ENCODE measurements around the gene NUDT9. TPM values are rescaled to one million over a fixed set of nuclear protein-coding genes. Genes with fewer than 3 reads are reported as not detected.
"Not testable (repeated sequence)": the region's sequence is repeated elsewhere in the genome, so short reads cannot be mapped to it uniquely, and the experiment has no call there.

The NUDT9 gene
- total and polyA plus RNA-seq, 2 experiments from 2014 or later = 35.8 to 62.3 TPM

DNA sequence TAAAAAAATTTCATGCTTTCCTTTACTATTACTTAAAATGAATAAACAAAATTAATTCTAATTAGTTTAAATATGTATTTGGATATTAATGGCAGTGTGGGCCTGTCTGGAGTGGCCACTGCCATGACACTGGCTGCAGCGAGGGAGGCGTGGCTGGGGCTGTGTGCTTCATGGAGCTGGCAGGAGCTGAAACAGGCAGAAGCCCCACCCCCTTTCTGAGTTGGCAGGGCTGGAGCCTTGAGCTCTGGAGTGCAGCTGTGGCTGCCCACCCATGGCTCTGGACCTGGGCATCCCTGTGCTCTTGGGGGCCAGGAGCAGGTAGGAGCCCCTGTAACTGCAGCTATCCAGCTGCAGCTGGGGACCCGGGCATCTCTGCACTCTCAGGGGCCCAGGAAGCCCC, 23.2 kb upstream of the NUDT9 start:
- Histone ChIP-seq H3K4me2 (no peak overlapping the region), H3K9me2 (replicated peaks; ENCODE audit: insufficient read depth) (no peaks in the 10 kb centered on the region), H3K4me1 (ENCODE audit: insufficient read depth) (no peaks in the 10 kb centered on the region), H3K27ac (no peak overlapping the region), H2AFZ (no peak overlapping the region), H3K27me3 (no peaks in the 10 kb centered on the region), H4K20me1 (ENCODE audit: insufficient read depth, poor library complexity, severe bottlenecking) (no peaks in the 10 kb centered on the region), H3K79me2 (no peaks in the 10 kb centered on the region), H3K9me3 (ENCODE audit: low read depth) (no peaks in the 10 kb centered on the region), H3K4me3 (no peak overlapping the region), H3K36me3 (replicated peaks; ENCODE audit: insufficient read depth, low read depth) (no peaks in the 10 kb centered on the region)
- TF ChIP-seq, protein P1, sequence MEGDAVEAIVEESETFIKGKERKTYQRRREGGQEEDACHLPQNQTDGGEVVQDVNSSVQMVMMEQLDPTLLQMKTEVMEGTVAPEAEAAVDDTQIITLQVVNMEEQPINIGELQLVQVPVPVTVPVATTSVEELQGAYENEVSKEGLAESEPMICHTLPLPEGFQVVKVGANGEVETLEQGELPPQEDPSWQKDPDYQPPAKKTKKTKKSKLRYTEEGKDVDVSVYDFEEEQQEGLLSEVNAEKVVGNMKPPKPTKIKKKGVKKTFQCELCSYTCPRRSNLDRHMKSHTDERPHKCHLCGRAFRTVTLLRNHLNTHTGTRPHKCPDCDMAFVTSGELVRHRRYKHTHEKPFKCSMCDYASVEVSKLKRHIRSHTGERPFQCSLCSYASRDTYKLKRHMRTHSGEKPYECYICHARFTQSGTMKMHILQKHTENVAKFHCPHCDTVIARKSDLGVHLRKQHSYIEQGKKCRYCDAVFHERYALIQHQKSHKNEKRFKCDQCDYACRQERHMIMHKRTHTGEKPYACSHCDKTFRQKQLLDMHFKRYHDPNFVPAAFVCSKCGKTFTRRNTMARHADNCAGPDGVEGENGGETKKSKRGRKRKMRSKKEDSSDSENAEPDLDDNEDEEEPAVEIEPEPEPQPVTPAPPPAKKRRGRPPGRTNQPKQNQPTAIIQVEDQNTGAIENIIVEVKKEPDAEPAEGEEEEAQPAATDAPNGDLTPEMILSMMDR (IDR thresholded peaks at IDR 0.05; ENCODE audit: poor library complexity) = no peak
- TF ChIP-seq EZH2phosphoT487 (IDR thresholded peaks at IDR 0.05; ENCODE audit: low read depth, severe bottlenecking, unreplicated experiment) (no peak), EZH2 (IDR thresholded peaks at IDR 0.05; ENCODE audit: borderline replicate concordance) (no peak)
- 90% methylated on average over 3 of the region's 3 CpGs for WGBS (ENCODE audit: low lambda C conversion rate, missing lambda C conversion rate)
- no peak for DNase-seq (ENCODE audit: low spot score)

DNA sequence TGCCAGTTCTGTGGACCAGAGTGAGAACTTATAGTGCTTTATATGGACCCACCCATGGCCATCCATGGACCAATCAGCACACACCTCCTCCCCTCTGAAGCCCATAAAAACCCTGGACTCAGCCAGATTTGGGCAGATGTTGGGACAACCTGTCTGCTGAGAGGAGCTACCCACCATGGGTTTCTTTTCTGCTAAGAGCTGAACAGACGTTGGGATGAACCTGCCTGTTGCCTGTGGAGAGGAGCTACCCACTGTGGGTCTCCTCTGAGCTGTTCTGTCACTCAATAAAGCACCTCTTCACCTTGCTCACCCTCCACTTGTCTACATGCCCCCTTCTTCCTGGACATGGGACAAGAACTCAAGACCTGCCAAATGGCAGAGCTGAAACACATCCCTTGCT, 22.4 kb upstream of the NUDT9 start:
- Histone ChIP-seq H3K9me2 (replicated peaks; ENCODE audit: insufficient read depth) (no peaks in the 10 kb centered on the region), H4K20me1 (ENCODE audit: insufficient read depth, poor library complexity, severe bottlenecking) (no peaks in the 10 kb centered on the region), H3K27ac (no peak overlapping the region), H3K27me3 (no peaks in the 10 kb centered on the region), H3K4me2 (no peak overlapping the region), H3K36me3 (replicated peaks; ENCODE audit: insufficient read depth, low read depth) (no peaks in the 10 kb centered on the region), H2AFZ (no peak overlapping the region), H3K9me3 (ENCODE audit: low read depth) (no peaks in the 10 kb centered on the region), H3K4me1 (ENCODE audit: insufficient read depth) (no peaks in the 10 kb centered on the region), H3K79me2 (no peaks in the 10 kb centered on the region), H3K4me3 (no peak overlapping the region)
- WGBS (ENCODE audit: low lambda C conversion rate, missing lambda C conversion rate) = 89% methylated on average over 1 of the region's 1 CpG
- TF ChIP-seq, protein P1 (IDR thresholded peaks at IDR 0.05; ENCODE audit: poor library complexity) = no peak
- TF ChIP-seq EZH2phosphoT487 (IDR thresholded peaks at IDR 0.05; ENCODE audit: low read depth, severe bottlenecking, unreplicated experiment) = no peak
- no peak for TF ChIP-seq EZH2 (IDR thresholded peaks at IDR 0.05; ENCODE audit: borderline replicate concordance)
- no peak for DNase-seq (ENCODE audit: low spot score)

DNA sequence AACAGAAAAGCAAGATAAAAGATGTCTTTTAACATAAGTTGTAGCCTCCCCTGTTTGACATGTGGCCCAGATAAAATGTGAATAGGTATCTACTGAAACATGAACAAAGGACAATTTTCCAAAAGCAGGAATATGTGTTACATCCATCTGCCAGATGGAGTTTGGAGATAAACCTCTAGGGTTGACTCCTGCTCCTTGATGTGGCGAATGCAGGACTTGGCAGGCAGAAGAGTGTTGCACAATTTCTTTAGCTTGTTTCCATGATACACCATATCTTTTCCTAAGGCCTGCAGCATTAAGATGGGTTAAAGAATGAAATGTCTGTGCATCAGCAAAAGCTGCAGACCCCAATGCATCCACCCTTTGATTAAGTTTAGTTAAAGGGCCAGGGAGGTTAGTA, 18.6 kb upstream of the NUDT9 start:
- H3K27ac ChIP-seq; H3K9me2 ChIP-seq (replicated peaks; ENCODE audit: insufficient read depth); H4K20me1 ChIP-seq (ENCODE audit: insufficient read depth, poor library complexity, severe bottlenecking); H3K4me1 ChIP-seq (ENCODE audit: insufficient read depth); H3K9me3 ChIP-seq (ENCODE audit: low read depth); DNase-seq (ENCODE audit: low spot score); H2AFZ ChIP-seq; H3K27me3 ChIP-seq; H3K4me2 ChIP-seq; H3K79me2 ChIP-seq; H3K4me3 ChIP-seq; H3K36me3 ChIP-seq (replicated peaks; ENCODE audit: insufficient read depth, low read depth): not testable (repeated sequence)
- WGBS (ENCODE audit: low lambda C conversion rate, missing lambda C conversion rate) = 60% methylated on average over 1 of the region's 1 CpG

DNA sequence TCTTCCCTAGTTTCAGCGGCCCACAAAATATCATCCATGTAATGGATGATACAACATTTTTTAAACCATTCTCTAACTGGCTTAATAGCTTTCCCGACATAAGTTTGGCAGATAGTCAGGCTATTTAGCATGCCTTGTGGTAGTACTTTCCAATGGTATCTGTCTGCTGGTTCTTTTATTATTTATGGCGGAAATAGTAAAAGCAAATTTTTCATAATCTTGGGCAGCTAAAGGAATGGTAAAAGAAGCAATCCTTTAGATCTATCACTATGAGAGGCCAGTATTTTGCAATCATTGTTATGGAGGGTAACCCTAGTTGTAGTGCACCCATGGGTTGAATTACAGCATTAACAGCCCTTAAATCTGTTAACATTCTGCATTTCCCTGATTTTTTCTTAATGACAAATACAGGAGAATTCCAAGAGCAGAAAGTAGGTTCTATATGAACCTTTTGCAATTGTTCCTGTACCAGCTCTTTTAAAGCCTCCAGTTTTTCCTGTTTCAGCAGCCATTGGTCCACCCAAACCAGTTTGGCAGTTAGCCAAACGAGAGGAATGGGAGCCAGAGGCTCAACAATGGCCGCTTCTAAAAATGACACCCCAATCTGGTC, 17.1 kb upstream of the NUDT9 start:
- H3K27me3 ChIP-seq = no peaks in the 10 kb centered on the region
- H3K9me2 ChIP-seq (replicated peaks; ENCODE audit: insufficient read depth) = no peaks in the 10 kb centered on the region
- peaks cover 19% of the 10 kb centered on the region for H3K4me1 ChIP-seq (ENCODE audit: insufficient read depth)
- H2AFZ ChIP-seq = no peak overlapping the region
- no peak overlapping the region for H3K27ac ChIP-seq
- H3K79me2 ChIP-seq = no peaks in the 10 kb centered on the region
- H3K4me2 ChIP-seq = no peak overlapping the region
- no peaks in the 10 kb centered on the region for H3K36me3 ChIP-seq (replicated peaks; ENCODE audit: insufficient read depth, low read depth)
- no peaks in the 10 kb centered on the region for H3K9me3 ChIP-seq (ENCODE audit: low read depth)
- no peaks in the 10 kb centered on the region for H4K20me1 ChIP-seq (ENCODE audit: insufficient read depth, poor library complexity, severe bottlenecking)
- 93% methylated on average over 5 of the region's 5 CpGs for WGBS (ENCODE audit: low lambda C conversion rate, missing lambda C conversion rate)
- TF ChIP-seq, protein P1 (IDR thresholded peaks at IDR 0.05; ENCODE audit: poor library complexity) = no peak
- TF ChIP-seq EZH2 (IDR thresholded peaks at IDR 0.05; ENCODE audit: borderline replicate concordance) = no peak
- no peak for TF ChIP-seq EZH2phosphoT487 (IDR thresholded peaks at IDR 0.05; ENCODE audit: low read depth, severe bottlenecking, unreplicated experiment)
- no peak overlapping the region for H3K4me3 ChIP-seq
- DNase-seq (ENCODE audit: low spot score) = no peak
